ENCODE measurements around the gene RNF14.

- TF ChIP-seq CTCF (IDR thresholded peaks at IDR 0.05 in 2 of 3, conservative IDR thresholded peaks at IDR 0.05 in 1 of 3; ENCODE audit: borderline replicate concordance in 1 of 3, insufficient read depth in 1 of 3, low read depth in 2 of 3, low read length in 2 of 3) (no peak), POLR2AphosphoS5 (IDR thresholded peaks at IDR 0.05; ENCODE audit: low read depth, low read length) (no peak), SRF (IDR thresholded peaks at IDR 0.05; ENCODE audit: low read depth) (no peak), ZBTB33 (IDR thresholded peaks at IDR 0.05; ENCODE audit: extremely low read depth, insufficient replicate concordance, low read length) (no peak)
Measured at GRCh38 chr5:141958546-141959172, 10.2 kb upstream of the RNF14 start.

Data from HCT116 (cell line).